Measurements from ENCODE around the gene CSNK1G1.

Gene CSNK1G1

GRCh38 chr15:64146520-64146884 is 209.5 kb downstream of the CSNK1G1 start:
- H3K9ac ChIP-seq (ENCODE audit: low read depth, low read length), result no peak overlapping the region
- no peak overlapping the region for H3K27ac ChIP-seq (ENCODE audit: low read length)
- H3K4me3 ChIP-seq (ENCODE audit: low read length), result no peak overlapping the region
- H3K36me3 ChIP-seq (ENCODE audit: insufficient read depth, low read depth, low read length), result peaks cover 8% of the 10 kb centered on the region; the same call in 1 of the 2 replicates
- no peaks in the 10 kb centered on the region for H3K9me3 ChIP-seq (ENCODE audit: insufficient read depth, low read depth, low read length)
- H3K27me3 ChIP-seq (ENCODE audit: insufficient read depth, low read length), result peaks cover 18% of the 10 kb centered on the region; the same call in 1 of the 2 replicates
- no peaks in the 10 kb centered on the region for H3K4me1 ChIP-seq (ENCODE audit: insufficient read depth, low read length)

- peaks cover 11% of the 10 kb centered on the region; the same call in 1 of the 2 replicates for H3K36me3 ChIP-seq (ENCODE audit: insufficient read depth, low read depth, low read length)
- no peaks in the 10 kb centered on the region for H3K4me1 ChIP-seq (ENCODE audit: insufficient read depth, low read length)
- H3K9me3 ChIP-seq (ENCODE audit: insufficient read depth, low read depth, low read length), result no peaks in the 10 kb centered on the region
- H3K27me3 ChIP-seq (ENCODE audit: insufficient read depth, low read length), result peaks cover 13% of the 10 kb centered on the region; the same call in 1 of the 2 replicates
- H3K9ac ChIP-seq (ENCODE audit: low read depth, low read length), result no peak overlapping the region
- no peak overlapping the region for H3K4me3 ChIP-seq (ENCODE audit: low read length)
- H3K27ac ChIP-seq (ENCODE audit: low read length), result no peak overlapping the region
Measured at GRCh38 chr15:64146041-64146440, 209.9 kb downstream of the CSNK1G1 start.

GRCh38 chr15:64144565-64145281 is 211.2 kb downstream of the CSNK1G1 start:
- H3K27ac ChIP-seq (ENCODE audit: low read length), result no peak overlapping the region
- no peak overlapping the region for H3K9ac ChIP-seq (ENCODE audit: low read depth, low read length)
- no peak overlapping the region for H3K4me3 ChIP-seq (ENCODE audit: low read length)

DNA sequence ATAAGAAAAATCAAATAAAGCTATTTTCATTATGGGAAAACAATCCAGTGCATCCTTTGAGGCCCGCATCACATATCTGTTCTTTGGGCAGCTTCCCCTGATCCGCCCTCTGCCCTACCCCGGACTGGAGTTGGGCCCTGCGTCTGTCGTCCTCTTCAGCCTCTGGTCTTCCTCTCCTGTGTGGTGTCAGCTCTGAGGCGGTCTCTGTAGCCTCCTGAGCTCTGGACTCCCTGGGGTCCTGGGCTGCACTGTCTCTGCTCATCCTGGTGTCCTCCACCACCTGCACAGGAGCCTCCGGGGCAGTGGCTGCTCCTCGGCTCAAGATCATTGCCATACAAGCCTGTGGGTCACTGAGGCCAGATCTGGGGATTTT is 211.8 kb downstream of the CSNK1G1 start:
- Histone ChIP-seq H3K27ac (ENCODE audit: low read length) (no peak overlapping the region), H3K27me3 (ENCODE audit: insufficient read depth, low read length) (no peaks in the 10 kb centered on the region), H3K4me1 (ENCODE audit: insufficient read depth, low read length) (no peaks in the 10 kb centered on the region), H3K36me3 (ENCODE audit: insufficient read depth, low read depth, low read length) (peaks cover 11% of the 10 kb centered on the region; the same call in 1 of the 2 replicates), H3K9me3 (ENCODE audit: insufficient read depth, low read depth, low read length) (no peaks in the 10 kb centered on the region), H3K9ac (ENCODE audit: low read depth, low read length) (no peak overlapping the region), H3K4me3 (ENCODE audit: low read length) (no peak overlapping the region)

More at GRCh38 chr15:64144565-64145281, 211.2 kb downstream of the CSNK1G1 start:
- Histone ChIP-seq H3K27me3 (ENCODE audit: insufficient read depth, low read length) (0 out of 2 replicates have a peak, but pooled peaks cover under 1% of the 10 kb centered on the region), H3K36me3 (ENCODE audit: insufficient read depth, low read depth, low read length) (peaks cover 11% of the 10 kb centered on the region; the same call in 1 of the 2 replicates), H3K9me3 (ENCODE audit: insufficient read depth, low read depth, low read length) (no peaks in the 10 kb centered on the region), H3K4me1 (ENCODE audit: insufficient read depth, low read length) (no peaks in the 10 kb centered on the region)

GRCh38 chr15:64143276-64143675 is 212.7 kb downstream of the CSNK1G1 start:
- no peak overlapping the region for H3K27ac ChIP-seq (ENCODE audit: low read length)

GRCh38 chr15:64141798-64142512 is 214.0 kb downstream of the CSNK1G1 start:
- no peaks in the 10 kb centered on the region for H3K27me3 ChIP-seq (ENCODE audit: insufficient read depth, low read length)
- H3K9me3 ChIP-seq (ENCODE audit: insufficient read depth, low read depth, low read length), result no peaks in the 10 kb centered on the region
- H3K36me3 ChIP-seq (ENCODE audit: insufficient read depth, low read depth, low read length), result peaks cover 31% of the 10 kb centered on the region
- H3K4me3 ChIP-seq (ENCODE audit: low read length), result no peak overlapping the region
- no peaks in the 10 kb centered on the region; the same call in 1 of the 2 replicates for H3K4me1 ChIP-seq (ENCODE audit: insufficient read depth, low read length)
- no peak overlapping the region for H3K27ac ChIP-seq (ENCODE audit: low read length)
- no peak overlapping the region for H3K9ac ChIP-seq (ENCODE audit: low read depth, low read length)

More at GRCh38 chr15:64143276-64143675, 212.7 kb downstream of the CSNK1G1 start:
- Histone ChIP-seq H3K9me3 (ENCODE audit: insufficient read depth, low read depth, low read length) (no peaks in the 10 kb centered on the region), H3K36me3 (ENCODE audit: insufficient read depth, low read depth, low read length) (peaks cover 18% of the 10 kb centered on the region), H3K9ac (ENCODE audit: low read depth, low read length) (no peak overlapping the region), H3K4me3 (ENCODE audit: low read length) (no peak overlapping the region), H3K27me3 (ENCODE audit: insufficient read depth, low read length) (no peaks in the 10 kb centered on the region), H3K4me1 (ENCODE audit: insufficient read depth, low read length) (no peaks in the 10 kb centered on the region)

DNA sequence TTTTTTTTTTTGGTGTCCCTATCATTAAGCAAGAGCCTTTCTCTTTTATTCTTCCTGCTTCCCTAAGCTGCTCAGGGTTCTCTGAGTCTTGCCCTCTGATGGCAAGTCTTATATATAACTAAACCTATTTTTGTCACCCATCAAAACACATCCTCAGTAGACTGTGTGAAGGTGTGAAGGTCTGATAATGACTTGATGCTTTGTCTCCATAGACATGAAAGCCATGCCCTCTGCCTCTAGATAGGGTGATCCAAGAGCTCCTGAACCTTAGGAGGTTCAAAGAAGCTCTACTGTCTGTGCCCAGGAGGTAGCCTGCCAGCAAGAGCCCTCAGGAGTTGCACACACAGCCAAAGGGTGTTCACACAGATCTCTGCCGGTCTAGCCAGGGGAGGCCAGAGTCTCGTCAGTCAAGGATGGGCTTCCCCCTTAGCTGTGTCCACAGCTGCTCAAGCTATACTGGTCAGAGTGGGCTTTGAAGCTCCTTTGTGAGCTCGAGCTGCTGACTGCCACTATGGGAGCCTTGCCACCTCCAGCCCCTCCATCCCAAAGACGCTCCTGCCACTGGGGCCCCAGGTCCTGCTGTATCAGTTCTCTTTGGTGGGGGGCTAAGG is 217.5 kb downstream of the CSNK1G1 start:
- no peak overlapping the region for H3K27ac ChIP-seq (ENCODE audit: low read length)
- H3K9me3 ChIP-seq (ENCODE audit: insufficient read depth, low read depth, low read length), result no peaks in the 10 kb centered on the region
- no peak overlapping the region for H3K4me3 ChIP-seq (ENCODE audit: low read length)
- H3K27me3 ChIP-seq (ENCODE audit: insufficient read depth, low read length), result no peaks in the 10 kb centered on the region
- no peak overlapping the region for H3K9ac ChIP-seq (ENCODE audit: low read depth, low read length)
- H3K36me3 ChIP-seq (ENCODE audit: insufficient read depth, low read depth, low read length), result peaks cover 52% of the 10 kb centered on the region
- no peaks in the 10 kb centered on the region; the same call in 1 of the 2 replicates for H3K4me1 ChIP-seq (ENCODE audit: insufficient read depth, low read length)

DNA sequence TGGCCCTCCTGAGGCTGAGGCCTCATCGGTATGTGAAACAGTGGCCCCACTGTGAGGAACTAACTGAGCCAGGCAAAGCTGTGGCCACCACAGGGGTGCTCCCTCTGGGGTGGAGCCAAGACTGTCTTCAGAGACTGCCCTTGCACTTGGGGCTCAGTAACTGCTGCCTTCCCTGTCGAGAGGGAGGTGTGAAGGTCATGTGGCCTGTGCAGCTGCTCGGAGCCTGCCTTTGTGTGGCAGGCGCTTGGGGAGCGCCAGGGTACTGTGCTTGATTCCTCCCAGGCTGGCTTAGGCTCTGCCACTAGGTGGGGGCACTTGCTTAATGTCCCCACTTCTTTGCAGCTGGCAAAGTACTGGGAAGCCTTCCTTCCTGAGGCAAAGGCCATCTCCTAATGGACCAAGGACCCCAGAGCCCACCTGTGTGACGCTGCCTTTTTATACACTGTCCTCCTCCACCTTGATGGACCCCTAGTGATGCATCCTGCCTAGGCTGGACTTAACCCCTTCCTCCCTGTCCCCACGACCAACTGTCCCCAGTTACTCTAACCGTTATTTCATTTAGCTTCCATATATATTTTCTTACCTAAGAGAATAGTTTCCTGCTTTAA is 218.6 kb downstream of the CSNK1G1 start:
- Histone ChIP-seq H3K9ac (ENCODE audit: low read depth, low read length) (no peak overlapping the region), H3K4me1 (ENCODE audit: insufficient read depth, low read length) (no peaks in the 10 kb centered on the region; the same call in 1 of the 2 replicates), H3K27ac (ENCODE audit: low read length) (no peak overlapping the region), H3K4me3 (ENCODE audit: low read length) (no peak overlapping the region), H3K36me3 (ENCODE audit: insufficient read depth, low read depth, low read length) (peaks cover 55% of the 10 kb centered on the region), H3K9me3 (ENCODE audit: insufficient read depth, low read depth, low read length) (no peaks in the 10 kb centered on the region), H3K27me3 (ENCODE audit: insufficient read depth, low read length) (no peaks in the 10 kb centered on the region)

GRCh38 chr15:64136347-64136746 is 219.6 kb downstream of the CSNK1G1 start:
- Histone ChIP-seq H3K9ac (ENCODE audit: low read depth, low read length) (no peak overlapping the region), H3K4me1 (ENCODE audit: insufficient read depth, low read length) (no peaks in the 10 kb centered on the region; the same call in 1 of the 2 replicates), H3K27me3 (ENCODE audit: insufficient read depth, low read length) (no peaks in the 10 kb centered on the region), H3K36me3 (ENCODE audit: insufficient read depth, low read depth, low read length) (peaks cover 61% of the 10 kb centered on the region), H3K9me3 (ENCODE audit: insufficient read depth, low read depth, low read length) (no peaks in the 10 kb centered on the region), H3K4me3 (ENCODE audit: low read length) (no peak overlapping the region), H3K27ac (ENCODE audit: low read length) (no peak overlapping the region)

- H3K27me3 ChIP-seq (ENCODE audit: insufficient read depth, low read length), result no peaks in the 10 kb centered on the region
- no peak overlapping the region for H3K9ac ChIP-seq (ENCODE audit: low read depth, low read length)
- H3K36me3 ChIP-seq (ENCODE audit: insufficient read depth, low read depth, low read length), result peaks cover 79% of the 10 kb centered on the region
- no peaks in the 10 kb centered on the region; the same call in 1 of the 2 replicates for H3K4me1 ChIP-seq (ENCODE audit: insufficient read depth, low read length)
- no peak overlapping the region for H3K4me3 ChIP-seq (ENCODE audit: low read length)
- no peak overlapping the region for H3K27ac ChIP-seq (ENCODE audit: low read length)
- H3K9me3 ChIP-seq (ENCODE audit: insufficient read depth, low read depth, low read length), result no peaks in the 10 kb centered on the region
Measured at GRCh38 chr15:64134345-64134829, 221.6 kb downstream of the CSNK1G1 start.

- no peaks in the 10 kb centered on the region for H3K9me3 ChIP-seq (ENCODE audit: insufficient read depth, low read depth, low read length)
- no peak overlapping the region for H3K27ac ChIP-seq (ENCODE audit: low read length)
- H3K36me3 ChIP-seq (ENCODE audit: insufficient read depth, low read depth, low read length), result peaks cover 82% of the 10 kb centered on the region
- no peak overlapping the region for H3K4me3 ChIP-seq (ENCODE audit: low read length)
- H3K9ac ChIP-seq (ENCODE audit: low read depth, low read length), result no peak overlapping the region
- H3K4me1 ChIP-seq (ENCODE audit: insufficient read depth, low read length), result no peaks in the 10 kb centered on the region; the same call in 1 of the 2 replicates
- H3K27me3 ChIP-seq (ENCODE audit: insufficient read depth, low read length), result no peaks in the 10 kb centered on the region
Measured at GRCh38 chr15:64133623-64134344, 222.2 kb downstream of the CSNK1G1 start.
